Endodermal cell (in vitro differentiated cells): ENCODE measurements around the gene TMSB4X. TPM values are rescaled to one million over a fixed set of nuclear protein-coding genes. Genes with fewer than 3 reads are reported as not detected.
"Not testable (repeated sequence)": the region's sequence is repeated elsewhere in the genome, so short reads cannot be mapped to it uniquely, and the experiment has no call there.

Source experiments
- DNase-seq: peaks from one replicate; pipeline ENCODE4 v3.0.0-alpha.2; 2017
- H3K27ac ChIP-seq: 2 replicates; pipeline ENCODE4 v1.5.1; 2013; ENCODE audit warnings: mild to moderate bottlenecking, low read depth, low read length, moderate library complexity
- H3K27me3 ChIP-seq: 2 replicates; pipeline ENCODE4 v1.6.1; 2013; ENCODE audit warnings: mild to moderate bottlenecking, low read length, moderate library complexity; ENCODE audit not compliant: insufficient read depth, control insufficient read depth, poor library complexity, severe bottlenecking
- H3K36me3 ChIP-seq: 2 replicates; pipeline ENCODE4 v1.7.0; 2013; ENCODE audit warnings: mild to moderate bottlenecking, low read length, moderate library complexity; ENCODE audit not compliant: control insufficient read depth, insufficient read depth
- H3K4me1 ChIP-seq: one replicate; pipeline ENCODE4 v1.7.0; 2013; ENCODE audit warnings: low read length; ENCODE audit not compliant: control insufficient read depth, insufficient read depth
- H3K4me3 ChIP-seq: 2 replicates; pipeline ENCODE4 v1.5.1; 2013; ENCODE audit warnings: mild to moderate bottlenecking, low read length, moderate library complexity
- H3K9ac ChIP-seq: 2 replicates; pipeline ENCODE4 v1.6.1; 2013; ENCODE audit warnings: mild to moderate bottlenecking, low read length, moderate library complexity; ENCODE audit not compliant: poor library complexity, severe bottlenecking; ENCODE audit errors: extremely low read depth
- H3K9me3 ChIP-seq: 2 replicates; pipeline ENCODE4 v1.6.1; 2013; ENCODE audit warnings: mild to moderate bottlenecking, low read length, moderate library complexity; ENCODE audit not compliant: control insufficient read depth
- H3K27ac Mint-ChIP-seq: 2 replicates; pipeline ENCODE4 v1.8.0; 2020; ENCODE audit warnings: mixed read lengths
- H3K27me3 Mint-ChIP-seq: 2 replicates; pipeline ENCODE4 v1.8.0; 2021; ENCODE audit warnings: mild to moderate bottlenecking, mixed read lengths; ENCODE audit not compliant: insufficient read depth
- H3K36me3 Mint-ChIP-seq: 2 replicates; pipeline ENCODE4 v1.8.0; 2020; ENCODE audit warnings: low read depth, mixed read lengths
- H3K4me1 Mint-ChIP-seq: 2 replicates; pipeline ENCODE4 v1.8.0; 2020; ENCODE audit warnings: mixed read lengths
- H3K4me3 Mint-ChIP-seq: 2 replicates; pipeline ENCODE4 v1.8.0; 2020; ENCODE audit warnings: mild to moderate bottlenecking, moderate library complexity, mixed read lengths
- H3K9me3 Mint-ChIP-seq: 2 replicates; pipeline ENCODE4 v1.8.0; 2020; ENCODE audit warnings: mild to moderate bottlenecking, mixed read lengths
- WGBS, 2 experiments: methylation state at CpG; one replicate each; pipeline versions ENCODE4 v1.1.5 to v1.1.7; 2013; ENCODE audit warnings: missing lambda C conversion rate in 2 of 2, mixed read lengths in 1 of 2; ENCODE audit not compliant: insufficient coverage in 1 of 2, insufficient read length in 1 of 2; 5-methylcytosine and 5-hydroxymethylcytosine counted together
- total RNA-seq, 2 donors: library from RNA; stranded (reverse); fragmentation: NEBNext Ultra II Directional in 1 of 2; extraction: Animal tissue kit (Norgen Biotek cat#: 25700) in 1 of 2; gene quantifications; 2 replicates in 1 of 2; 3 replicates in 1 of 2; pipeline ENCODE4 v1.2.1, GENCODE V29; 2021
- TF ChIP-seq, protein P1 (sequence below): fragments of 200-600 bp; sonication (generic); conservative IDR thresholded peaks from 2 replicates; pipeline ENCODE4 v1.5.0; 2021; ENCODE audit warnings: antibody characterized with exemption, mild to moderate bottlenecking

TMSB4X gene
- total RNA-seq, 2 donors from 2014 or later, result 1,539 to 2,456 TPM

DNA sequence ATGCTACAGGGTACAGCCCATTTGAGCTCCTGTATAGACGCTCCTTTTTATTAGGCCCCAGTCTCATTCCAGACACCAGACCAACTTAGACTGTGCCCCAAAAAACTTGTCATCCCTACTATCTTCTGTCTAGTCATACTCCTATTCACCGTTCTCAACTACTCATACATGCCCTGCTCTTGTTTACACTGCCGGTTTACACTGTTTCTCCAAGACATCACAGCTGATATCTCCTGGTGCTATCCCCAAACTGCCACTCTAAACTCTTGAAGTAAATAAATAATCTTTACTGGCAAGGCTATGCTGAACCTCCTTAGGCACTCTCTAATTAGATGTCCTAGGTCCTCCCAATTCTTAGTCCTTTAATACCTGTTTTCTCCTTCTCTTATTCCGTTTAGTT is 30.5 kb upstream of the TMSB4X start:
- not testable (repeated sequence) for H3K36me3 ChIP-seq, H3K27ac ChIP-seq, H3K9me3 ChIP-seq, H3K9ac ChIP-seq, H3K4me3 Mint-ChIP-seq, H3K4me3 ChIP-seq, H3K27me3 ChIP-seq, H3K4me1 ChIP-seq, DNase-seq, H3K27me3 Mint-ChIP-seq
- Mint-ChIP-seq H3K9me3 (peaks cover 76% of the 10 kb centered on the region), H3K4me1 (peaks cover 34% of the 10 kb centered on the region), H3K27ac (peak overlapping the region; percentile 95), H3K36me3 (peaks cover 21% of the 10 kb centered on the region)
- WGBS, 2 experiments, result 100% methylated on average over 1 of the region's 4 CpGs; no CpG with 5 or more reads in 1 of the 2 experiments

- no peaks in the 10 kb centered on the region for H3K27me3 ChIP-seq
- peak overlapping the region; percentile 53 for H3K4me3 ChIP-seq
- H3K27ac Mint-ChIP-seq, result peak overlapping the region; percentile 95
- H3K4me1 Mint-ChIP-seq, result peaks cover 35% of the 10 kb centered on the region
- DNase-seq, result no peak
- peaks cover 73% of the 10 kb centered on the region for H3K9me3 Mint-ChIP-seq
- H3K27me3 Mint-ChIP-seq, result no peaks in the 10 kb centered on the region
- no peak overlapping the region for H3K27ac ChIP-seq
- peaks cover 3% of the 10 kb centered on the region for H3K9me3 ChIP-seq
- WGBS, 2 experiments, result 79% methylated on average over 4 of the region's 4 CpGs; no CpG with 5 or more reads in 1 of the 2 experiments
- TF ChIP-seq, protein P1, sequence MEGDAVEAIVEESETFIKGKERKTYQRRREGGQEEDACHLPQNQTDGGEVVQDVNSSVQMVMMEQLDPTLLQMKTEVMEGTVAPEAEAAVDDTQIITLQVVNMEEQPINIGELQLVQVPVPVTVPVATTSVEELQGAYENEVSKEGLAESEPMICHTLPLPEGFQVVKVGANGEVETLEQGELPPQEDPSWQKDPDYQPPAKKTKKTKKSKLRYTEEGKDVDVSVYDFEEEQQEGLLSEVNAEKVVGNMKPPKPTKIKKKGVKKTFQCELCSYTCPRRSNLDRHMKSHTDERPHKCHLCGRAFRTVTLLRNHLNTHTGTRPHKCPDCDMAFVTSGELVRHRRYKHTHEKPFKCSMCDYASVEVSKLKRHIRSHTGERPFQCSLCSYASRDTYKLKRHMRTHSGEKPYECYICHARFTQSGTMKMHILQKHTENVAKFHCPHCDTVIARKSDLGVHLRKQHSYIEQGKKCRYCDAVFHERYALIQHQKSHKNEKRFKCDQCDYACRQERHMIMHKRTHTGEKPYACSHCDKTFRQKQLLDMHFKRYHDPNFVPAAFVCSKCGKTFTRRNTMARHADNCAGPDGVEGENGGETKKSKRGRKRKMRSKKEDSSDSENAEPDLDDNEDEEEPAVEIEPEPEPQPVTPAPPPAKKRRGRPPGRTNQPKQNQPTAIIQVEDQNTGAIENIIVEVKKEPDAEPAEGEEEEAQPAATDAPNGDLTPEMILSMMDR, result no peak
- no peaks in the 10 kb centered on the region for H3K36me3 ChIP-seq
- no peaks in the 10 kb centered on the region for H3K4me1 ChIP-seq
- H3K9ac ChIP-seq, result peak overlapping the region; percentile 28
- peak overlapping the region; percentile 12 for H3K4me3 Mint-ChIP-seq
- H3K36me3 Mint-ChIP-seq, result peaks cover 19% of the 10 kb centered on the region
Measured at GRCh38 chrX:12945494-12945893, 29.4 kb upstream of the TMSB4X start.

GRCh38 chrX:12946406-12946805 is 28.5 kb upstream of the TMSB4X start:
- Histone ChIP-seq H3K9me3 (no peaks in the 10 kb centered on the region), H3K27ac (peak overlapping the region; percentile 30), H3K27me3 (no peaks in the 10 kb centered on the region), H3K4me1 (no peaks in the 10 kb centered on the region), H3K9ac (peak overlapping the region; percentile 11), H3K4me3 (peak overlapping the region; percentile 53), H3K36me3 (no peaks in the 10 kb centered on the region)
- Mint-ChIP-seq H3K27me3 (no peaks in the 10 kb centered on the region), H3K4me1 (peaks cover 35% of the 10 kb centered on the region), H3K9me3 (peaks cover 73% of the 10 kb centered on the region), H3K27ac (peak overlapping the region; percentile 95), H3K36me3 (peaks cover 10% of the 10 kb centered on the region), H3K4me3 (no peak overlapping the region)
- peak; percentile 53 for DNase-seq
- TF ChIP-seq, protein P1, result no peak
- 69% methylated on average over 3 of the region's 4 CpGs; no CpG with 5 or more reads in 1 of the 2 experiments for WGBS, 2 experiments
